ENCODE measurements around the gene PGF.

The PGF gene

DNA sequence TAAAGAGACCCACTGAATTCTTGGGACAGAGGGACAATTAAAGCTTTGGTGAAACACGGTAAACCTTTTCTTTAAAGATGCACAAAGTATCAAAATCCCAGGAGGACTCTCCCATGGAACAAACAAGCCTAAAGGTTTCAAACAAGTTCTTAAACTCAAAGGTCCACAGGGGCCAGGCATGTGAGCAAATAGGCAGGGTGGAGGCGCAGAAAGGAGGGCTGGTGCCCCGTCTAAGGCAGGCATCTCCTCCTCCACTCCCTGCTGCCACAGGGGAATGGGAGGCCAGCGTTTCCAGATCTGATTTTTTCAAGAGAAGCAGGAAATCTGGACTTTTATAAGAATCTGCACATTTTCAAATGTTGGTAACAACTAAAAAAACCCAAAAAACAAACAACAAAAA lies 40.0 kb downstream of the PGF start:
- TF ChIP-seq, protein P1, sequence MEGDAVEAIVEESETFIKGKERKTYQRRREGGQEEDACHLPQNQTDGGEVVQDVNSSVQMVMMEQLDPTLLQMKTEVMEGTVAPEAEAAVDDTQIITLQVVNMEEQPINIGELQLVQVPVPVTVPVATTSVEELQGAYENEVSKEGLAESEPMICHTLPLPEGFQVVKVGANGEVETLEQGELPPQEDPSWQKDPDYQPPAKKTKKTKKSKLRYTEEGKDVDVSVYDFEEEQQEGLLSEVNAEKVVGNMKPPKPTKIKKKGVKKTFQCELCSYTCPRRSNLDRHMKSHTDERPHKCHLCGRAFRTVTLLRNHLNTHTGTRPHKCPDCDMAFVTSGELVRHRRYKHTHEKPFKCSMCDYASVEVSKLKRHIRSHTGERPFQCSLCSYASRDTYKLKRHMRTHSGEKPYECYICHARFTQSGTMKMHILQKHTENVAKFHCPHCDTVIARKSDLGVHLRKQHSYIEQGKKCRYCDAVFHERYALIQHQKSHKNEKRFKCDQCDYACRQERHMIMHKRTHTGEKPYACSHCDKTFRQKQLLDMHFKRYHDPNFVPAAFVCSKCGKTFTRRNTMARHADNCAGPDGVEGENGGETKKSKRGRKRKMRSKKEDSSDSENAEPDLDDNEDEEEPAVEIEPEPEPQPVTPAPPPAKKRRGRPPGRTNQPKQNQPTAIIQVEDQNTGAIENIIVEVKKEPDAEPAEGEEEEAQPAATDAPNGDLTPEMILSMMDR (IDR thresholded peaks at IDR 0.05), result no peak
- TF ChIP-seq ZFX (IDR thresholded peaks at IDR 0.05; ENCODE audit: borderline replicate concordance), result no peak
- H3K27ac ChIP-seq, result no peak overlapping the region

DNA sequence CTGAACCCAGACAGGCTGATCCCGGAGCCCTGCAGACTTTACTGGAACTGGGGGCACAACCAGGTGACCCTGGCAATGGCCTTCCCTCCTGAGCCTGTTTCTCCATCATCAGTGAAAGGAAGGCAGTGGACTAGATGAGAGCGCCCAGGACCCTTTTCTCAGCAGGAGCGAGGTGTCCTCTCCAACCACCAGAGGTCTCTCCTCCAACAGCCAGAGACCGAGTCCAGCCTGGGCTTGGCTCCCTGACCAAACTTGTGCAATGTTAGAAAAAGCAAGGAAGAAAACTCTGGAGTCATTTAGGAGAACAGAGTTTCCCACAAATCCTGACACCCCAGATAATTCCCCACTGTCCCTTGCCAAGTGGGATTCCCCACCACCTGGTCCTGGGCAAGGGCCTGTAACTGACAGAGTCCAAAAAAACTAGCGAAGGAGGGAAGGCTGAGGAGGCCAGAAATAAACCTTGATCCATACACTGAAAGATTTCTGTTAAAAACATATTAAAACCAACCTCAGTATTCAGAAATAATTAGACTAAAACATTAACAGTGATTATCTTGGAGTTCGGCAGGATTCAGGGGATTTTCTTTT lies 41.3 kb downstream of the PGF start:
- no peak for TF ChIP-seq ZFX (IDR thresholded peaks at IDR 0.05; ENCODE audit: borderline replicate concordance)
- TF ChIP-seq, protein P1 (IDR thresholded peaks at IDR 0.05), result peak; percentile 71
- H3K27ac ChIP-seq, result no peak overlapping the region

DNA sequence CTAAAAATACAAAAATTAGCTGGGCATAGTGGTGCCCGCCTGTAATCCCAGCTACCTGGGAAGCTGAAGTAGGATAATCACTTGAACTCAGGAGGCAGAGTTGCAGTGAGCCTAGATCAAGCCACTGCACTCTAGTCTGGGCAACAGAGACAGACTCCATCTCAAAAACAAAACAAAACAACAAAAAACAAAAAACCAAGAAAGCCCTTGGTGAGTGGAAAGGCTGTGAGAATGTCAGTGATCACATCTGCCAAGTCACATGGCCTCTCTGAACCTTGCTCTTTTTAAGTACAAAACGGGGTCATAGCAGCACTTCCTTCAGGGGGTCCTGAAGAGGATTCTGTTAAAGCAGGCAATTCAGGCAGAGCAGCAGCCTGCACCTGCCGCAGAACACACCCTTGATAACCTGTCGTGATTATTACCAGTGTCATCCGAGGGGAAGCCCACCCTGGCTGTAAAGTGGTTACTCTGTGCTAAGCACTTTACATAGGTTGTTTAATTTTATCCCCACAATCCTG lies 41.9 kb downstream of the PGF start:
- no peak overlapping the region for H3K27ac ChIP-seq
- TF ChIP-seq, protein P1 (IDR thresholded peaks at IDR 0.05), result no peak
- no peak for TF ChIP-seq ZFX (IDR thresholded peaks at IDR 0.05; ENCODE audit: borderline replicate concordance)

DNA sequence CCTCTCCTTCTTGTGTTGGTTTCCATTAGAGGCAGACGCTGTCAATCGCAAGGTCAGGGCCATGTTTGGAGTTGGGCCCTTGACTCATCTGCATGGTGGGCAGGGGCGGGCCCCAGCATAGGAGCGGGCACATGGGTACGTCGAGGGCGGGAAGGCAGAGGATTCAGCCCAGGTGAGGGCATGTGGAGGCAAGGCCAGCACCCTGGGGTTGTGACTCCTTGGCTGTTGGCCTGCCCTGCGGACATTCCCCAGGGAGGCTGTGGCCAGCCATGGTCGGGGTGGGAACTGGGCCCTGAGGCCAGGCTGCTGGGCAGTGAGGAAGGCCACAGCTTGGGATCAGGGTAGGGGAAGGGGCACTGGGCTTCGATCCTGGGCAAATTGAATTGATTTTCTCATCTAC lies 42.6 kb downstream of the PGF start:
- TF ChIP-seq, protein P1 (IDR thresholded peaks at IDR 0.05), result no peak
- TF ChIP-seq ZFX (IDR thresholded peaks at IDR 0.05; ENCODE audit: borderline replicate concordance), result no peak

DNA sequence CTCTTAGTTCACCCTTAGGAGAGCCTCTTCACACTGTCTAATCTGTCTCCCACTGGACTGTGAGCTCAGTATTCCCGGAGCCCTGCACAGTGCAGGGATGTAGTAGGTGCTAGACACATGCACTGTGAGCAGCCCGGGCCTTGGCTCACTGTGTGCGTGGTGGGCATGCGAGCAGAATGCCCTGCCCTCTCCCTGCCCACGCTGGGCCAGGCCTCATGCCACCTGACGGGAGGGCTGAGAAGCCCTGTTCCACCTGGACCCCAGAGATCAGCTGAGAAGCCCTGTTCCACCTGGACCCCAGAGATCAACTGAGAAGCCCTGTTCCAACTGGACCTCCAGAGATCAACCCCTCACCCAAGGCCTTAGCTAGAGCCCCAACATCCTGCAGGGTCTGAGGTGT lies 43.3 kb downstream of the PGF start:
- no peak for TF ChIP-seq ZFX (IDR thresholded peaks at IDR 0.05; ENCODE audit: borderline replicate concordance)
- TF ChIP-seq, protein P1 (IDR thresholded peaks at IDR 0.05), result no peak
- H3K27ac ChIP-seq, result no peak overlapping the region

More for the DNA sequence above, 42.6 kb downstream of the PGF start:
- no peak overlapping the region for H3K27ac ChIP-seq

DNA sequence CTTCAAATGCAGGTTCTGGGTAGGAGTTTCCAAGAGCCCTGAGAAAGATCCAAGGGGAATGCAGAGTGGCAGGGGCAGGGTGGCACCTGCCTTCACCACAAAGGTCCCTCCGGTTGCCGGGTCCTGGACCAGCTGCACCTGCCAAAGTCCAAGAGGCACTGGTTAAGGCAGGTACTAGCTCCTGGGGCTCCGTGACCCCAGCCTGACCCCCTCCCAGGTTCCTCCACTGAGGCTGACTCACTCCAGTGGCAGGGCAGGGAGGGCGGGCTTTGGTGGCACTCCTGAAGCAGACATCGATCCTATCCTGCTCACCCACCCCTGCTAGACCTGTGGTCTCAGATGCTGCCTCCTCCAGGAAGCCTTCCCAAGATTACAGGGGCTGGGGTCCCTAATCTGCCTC lies 43.7 kb downstream of the PGF start:
- TF ChIP-seq, protein P1 (IDR thresholded peaks at IDR 0.05), result no peak
- TF ChIP-seq ZFX (IDR thresholded peaks at IDR 0.05; ENCODE audit: borderline replicate concordance), result no peak
- H3K27ac ChIP-seq, result no peak overlapping the region

DNA sequence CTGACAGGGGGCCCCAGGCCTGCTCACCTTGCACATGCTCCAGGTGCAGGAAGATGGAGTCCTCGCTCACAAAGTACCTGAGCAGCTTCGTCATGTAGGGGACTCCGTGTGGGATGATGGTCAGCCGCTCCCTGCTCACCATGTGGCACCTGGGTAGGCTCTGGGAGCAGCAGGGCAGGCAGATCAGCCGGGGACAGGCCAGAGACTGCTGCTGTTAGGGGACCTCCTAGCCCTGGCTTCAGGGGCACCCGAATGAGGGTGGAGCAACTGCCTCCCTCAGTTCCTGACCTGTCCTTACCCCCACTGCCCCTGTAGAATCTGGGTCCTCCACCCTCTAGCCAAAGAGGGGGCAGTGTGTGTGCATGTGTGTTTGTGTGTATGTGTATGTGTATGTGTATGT lies 44.2 kb downstream of the PGF start:
- TF ChIP-seq, protein P1 (IDR thresholded peaks at IDR 0.05), result no peak
- no peak for TF ChIP-seq ZFX (IDR thresholded peaks at IDR 0.05; ENCODE audit: borderline replicate concordance)
- no peak overlapping the region for H3K27ac ChIP-seq
